ENCODE measurements around the gene IGSF6. TPM values are rescaled to one million over a fixed set of nuclear protein-coding genes. Genes with fewer than 3 reads are reported as not detected.
"Not testable (repeated sequence)": the region's sequence is repeated elsewhere in the genome, so short reads cannot be mapped to it uniquely, and the experiment has no call there.

IGSF6 gene
- total RNA-seq, 4 donors from 2014 or later = 2.8 to 18.6 (median 6.8) TPM

DNA sequence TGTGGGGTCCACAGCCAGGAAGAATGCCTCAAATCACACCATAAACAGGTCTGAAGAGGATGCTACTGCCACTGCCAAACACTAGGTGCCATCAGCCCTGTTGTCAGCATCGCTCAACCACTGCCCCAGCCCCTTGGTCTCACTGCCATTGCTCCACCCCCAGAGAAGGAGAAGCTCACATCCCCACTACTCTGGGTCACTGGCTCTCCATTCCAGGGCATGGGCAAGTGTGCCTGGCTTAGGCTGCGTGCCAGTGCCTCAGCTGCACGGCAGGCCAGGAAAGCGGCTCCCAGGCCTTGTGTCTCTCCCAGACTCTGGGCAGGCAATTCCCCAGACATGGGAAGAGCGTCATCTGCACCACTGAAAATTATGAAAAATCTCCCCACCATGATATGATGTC is 1.2 kb upstream of the IGSF6 start:
- TF ChIP-seq, protein P1, sequence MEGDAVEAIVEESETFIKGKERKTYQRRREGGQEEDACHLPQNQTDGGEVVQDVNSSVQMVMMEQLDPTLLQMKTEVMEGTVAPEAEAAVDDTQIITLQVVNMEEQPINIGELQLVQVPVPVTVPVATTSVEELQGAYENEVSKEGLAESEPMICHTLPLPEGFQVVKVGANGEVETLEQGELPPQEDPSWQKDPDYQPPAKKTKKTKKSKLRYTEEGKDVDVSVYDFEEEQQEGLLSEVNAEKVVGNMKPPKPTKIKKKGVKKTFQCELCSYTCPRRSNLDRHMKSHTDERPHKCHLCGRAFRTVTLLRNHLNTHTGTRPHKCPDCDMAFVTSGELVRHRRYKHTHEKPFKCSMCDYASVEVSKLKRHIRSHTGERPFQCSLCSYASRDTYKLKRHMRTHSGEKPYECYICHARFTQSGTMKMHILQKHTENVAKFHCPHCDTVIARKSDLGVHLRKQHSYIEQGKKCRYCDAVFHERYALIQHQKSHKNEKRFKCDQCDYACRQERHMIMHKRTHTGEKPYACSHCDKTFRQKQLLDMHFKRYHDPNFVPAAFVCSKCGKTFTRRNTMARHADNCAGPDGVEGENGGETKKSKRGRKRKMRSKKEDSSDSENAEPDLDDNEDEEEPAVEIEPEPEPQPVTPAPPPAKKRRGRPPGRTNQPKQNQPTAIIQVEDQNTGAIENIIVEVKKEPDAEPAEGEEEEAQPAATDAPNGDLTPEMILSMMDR (IDR thresholded peaks at IDR 0.05) = no peak
- no peak for ATAC-seq (ENCODE audit: low FRiP score)
- no peak for DNase-seq (ENCODE audit: low spot score)

DNA sequence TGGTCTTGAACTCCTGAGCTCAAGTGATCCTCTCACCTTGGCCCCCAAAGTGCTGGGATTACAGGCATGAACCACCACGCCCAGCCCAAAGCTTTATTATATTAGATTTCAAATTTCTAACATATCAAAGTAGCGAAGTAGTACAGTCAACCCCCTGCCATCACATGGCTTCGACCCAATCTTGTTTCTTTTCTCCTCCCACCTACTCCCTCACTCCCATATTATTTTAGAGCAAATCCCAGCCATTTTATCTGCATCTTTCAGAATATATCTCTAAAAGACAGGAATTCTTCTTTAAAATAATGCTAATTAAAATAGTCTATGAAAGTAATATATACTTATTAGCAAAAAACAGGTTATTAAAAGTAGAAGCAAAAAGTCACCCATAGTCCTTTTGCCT is 893 bp downstream of the IGSF6 start:
- ATAC-seq (ENCODE audit: low FRiP score) = no peak
- no peak for DNase-seq (ENCODE audit: low spot score)
- TF ChIP-seq, protein P1 (IDR thresholded peaks at IDR 0.05) = no peak

DNA sequence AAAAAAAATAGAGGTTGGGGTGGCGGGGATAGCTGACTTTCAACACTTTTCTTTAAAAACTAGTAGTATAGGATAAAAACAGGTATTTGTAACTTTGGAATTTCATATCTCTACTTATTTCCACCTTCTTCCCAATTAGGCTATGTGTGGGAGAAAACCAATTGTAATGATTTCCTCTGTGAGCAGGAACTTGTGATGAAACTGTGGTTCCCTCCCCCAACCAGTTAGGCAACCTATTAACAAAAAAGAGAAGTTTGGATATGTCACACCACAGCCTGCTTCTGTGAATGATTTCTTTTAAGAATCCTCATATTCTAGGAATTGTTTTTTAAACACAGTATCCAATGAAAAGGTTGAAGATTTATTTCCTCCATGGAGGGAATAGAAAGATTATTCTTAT is 1.9 kb downstream of the IGSF6 start:
- DNase-seq (ENCODE audit: low spot score) = no peak
- TF ChIP-seq, protein P1 (IDR thresholded peaks at IDR 0.05) = no peak
- no peak for ATAC-seq (ENCODE audit: low FRiP score)

DNA sequence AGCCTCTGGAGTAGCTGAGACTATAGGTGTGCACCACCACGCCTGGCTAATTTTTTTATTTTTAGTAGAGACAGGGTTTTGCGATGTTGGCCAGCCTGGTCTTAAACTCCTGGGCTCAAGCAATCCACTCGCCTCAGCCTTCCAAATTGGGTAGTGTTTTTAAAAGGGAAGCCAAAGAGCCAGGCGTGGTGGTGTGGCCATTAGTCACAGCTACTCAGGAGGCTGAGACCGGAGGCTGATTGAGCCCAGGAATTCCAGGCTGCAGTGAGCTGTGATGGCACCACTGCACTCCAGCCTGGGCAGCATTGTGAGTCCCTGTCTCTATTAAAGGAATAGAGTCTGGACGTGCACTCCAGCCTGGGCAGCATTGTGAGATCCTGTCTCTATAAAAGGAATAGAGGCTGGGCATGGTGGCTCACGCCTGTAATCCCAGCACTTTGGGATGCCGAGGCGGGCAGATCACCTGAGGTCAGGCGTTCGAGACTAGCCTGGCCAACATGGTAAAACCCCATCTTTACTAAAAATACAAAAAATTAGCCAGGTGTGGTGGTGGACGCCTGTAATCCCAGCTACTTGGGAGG is 2.5 kb downstream of the IGSF6 start:
- ATAC-seq (ENCODE audit: low FRiP score); DNase-seq (ENCODE audit: low spot score): not testable (repeated sequence)

DNA sequence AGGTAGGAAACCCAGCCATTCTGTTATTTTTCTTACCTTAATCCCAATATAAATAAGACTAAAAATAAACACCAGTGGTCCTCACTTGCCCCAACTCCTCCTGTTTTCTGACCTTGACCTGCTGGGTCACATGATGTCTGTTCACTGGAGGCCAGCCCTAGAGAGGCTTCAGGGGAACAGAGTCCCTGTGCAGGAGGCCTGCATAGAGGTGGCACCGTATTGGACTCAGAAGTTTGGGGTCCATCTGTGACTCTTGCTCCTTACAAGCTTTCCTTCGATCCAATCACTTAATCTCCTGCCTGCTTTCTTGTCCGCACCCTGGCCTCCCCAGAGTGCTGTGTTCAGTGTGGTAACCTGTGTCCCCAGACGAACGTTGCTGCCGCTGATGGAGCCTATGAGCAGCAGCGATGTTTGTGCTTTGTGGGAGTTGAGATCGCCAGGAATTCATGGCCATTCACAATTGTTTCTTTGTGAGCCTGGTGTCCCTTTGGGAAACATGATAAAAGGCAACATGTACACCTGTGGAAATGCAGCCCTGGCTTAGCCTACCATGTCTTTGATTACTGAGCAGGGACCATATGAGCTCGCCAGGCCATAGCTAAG is 4.7 kb downstream of the IGSF6 start:
- ATAC-seq (ENCODE audit: low FRiP score) (no peak), DNase-seq (ENCODE audit: low spot score) (no peak)
- TF ChIP-seq, protein P1 (IDR thresholded peaks at IDR 0.05) = no peak

DNA sequence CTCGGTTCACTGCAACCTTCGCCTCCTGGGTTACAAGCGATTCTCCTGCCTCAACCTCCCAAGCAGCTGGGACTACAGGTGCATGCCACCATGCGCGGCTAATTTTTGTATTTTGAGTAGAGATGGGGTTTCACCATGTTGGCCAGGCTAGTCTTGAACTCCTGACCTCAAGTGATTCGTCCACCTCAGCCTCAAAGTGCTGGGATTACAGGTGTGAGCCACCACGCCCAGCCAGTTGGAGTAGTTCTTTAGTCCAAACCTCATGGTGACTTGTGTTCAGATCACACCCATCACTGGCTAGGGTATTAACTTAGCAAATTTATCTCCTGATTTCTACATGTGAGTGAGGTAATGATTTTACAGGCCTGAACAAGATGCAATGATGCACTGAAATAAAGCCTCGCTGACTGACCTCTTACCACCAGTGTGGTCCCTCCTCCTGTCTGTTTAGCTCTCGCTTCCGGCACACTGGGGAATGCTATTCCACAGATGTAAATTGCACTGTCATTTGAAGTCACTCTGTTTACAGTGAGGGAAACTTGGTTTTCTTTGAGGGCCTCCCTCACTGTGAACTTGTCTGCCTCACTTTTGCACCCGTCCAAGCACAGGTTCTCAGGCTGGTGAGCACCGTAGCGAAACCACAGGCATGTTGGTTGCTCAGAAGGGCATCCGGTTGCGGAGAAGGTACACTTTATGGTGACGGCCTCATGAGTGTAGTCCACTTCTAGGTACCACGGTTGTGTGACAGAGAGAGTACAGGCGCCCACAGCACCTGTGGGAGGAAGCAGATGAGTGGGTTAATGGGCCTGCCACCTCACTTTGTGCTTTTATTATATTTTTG is 5.5 kb downstream of the IGSF6 start:
- ATAC-seq (ENCODE audit: low FRiP score) (no peak), DNase-seq (ENCODE audit: low spot score) (no peak)
- TF ChIP-seq, protein P1 (IDR thresholded peaks at IDR 0.05) = no peak

DNA sequence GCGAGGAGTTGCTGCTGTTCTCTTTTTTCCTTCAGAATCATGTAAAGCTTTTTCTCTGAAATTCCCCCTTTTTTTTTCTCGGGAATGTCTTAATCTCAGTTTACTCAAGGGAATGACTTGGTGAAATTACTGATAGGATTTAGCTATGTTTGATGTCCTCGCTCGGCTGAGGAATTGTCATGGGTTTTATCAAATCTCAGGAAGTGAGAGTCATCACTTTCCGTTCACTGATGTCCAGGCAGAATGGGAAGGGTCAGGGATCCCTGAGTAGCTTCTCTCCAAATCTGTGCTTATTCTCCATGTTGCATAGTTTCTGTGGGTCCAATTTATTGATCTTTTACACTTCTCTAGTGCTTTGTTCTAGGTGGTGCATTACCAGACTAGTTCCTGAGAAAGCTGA is 6.3 kb downstream of the IGSF6 start:
- TF ChIP-seq, protein P1 (IDR thresholded peaks at IDR 0.05) = no peak
- DNase-seq (ENCODE audit: low spot score) = no peak
- no peak for ATAC-seq (ENCODE audit: low FRiP score)

All from omental fat pad (tissue), 4 donors.